IPS DF 6.9 (cell line): ENCODE measurements around the gene ACSF3.
"Not testable (repeated sequence)": the region's sequence is repeated elsewhere in the genome, so short reads cannot be mapped to it uniquely, and the experiment has no call there.

Experiments
- DNase-seq: peaks from one replicate; pipeline ENCODE4 v3.0.0-alpha.2; 2013; ENCODE audit warnings: low read depth, low spot score
- H3K27ac ChIP-seq: one replicate; pipeline ENCODE4 v1.5.1; 2013; ENCODE audit warnings: low read length, control low read depth
- H3K27me3 ChIP-seq: 2 replicates; pipeline ENCODE4 v1.6.1; 2013; ENCODE audit warnings: mild to moderate bottlenecking, low read length; ENCODE audit not compliant: control insufficient read depth, insufficient read depth
- H3K36me3 ChIP-seq: 2 replicates; pipeline ENCODE4 v1.6.1; 2013; ENCODE audit warnings: low read length; ENCODE audit not compliant: control insufficient read depth, insufficient read depth
- H3K4me1 ChIP-seq: 2 replicates; pipeline ENCODE4 v1.6.1; 2013; ENCODE audit warnings: low read length; ENCODE audit not compliant: control insufficient read depth, insufficient read depth
- H3K4me3 ChIP-seq: 2 replicates; pipeline ENCODE4 v1.5.1; 2013; ENCODE audit warnings: mild to moderate bottlenecking, low read length
- H3K9me3 ChIP-seq: 2 replicates; pipeline ENCODE4 v1.6.1; 2013; ENCODE audit warnings: low read length, inconsistent platforms; ENCODE audit not compliant: control insufficient read depth, insufficient read depth
- WGBS: extraction: QIAGEN DNeasy Blood & Tissue Kit; methylation state at CpG from one replicate; pipeline ENCODE4 v1.1.7; 2013; ENCODE audit warnings: mixed read lengths, missing lambda C conversion rate; ENCODE audit not compliant: insufficient read length, insufficient coverage; 5-methylcytosine and 5-hydroxymethylcytosine counted together

ACSF3 gene

DNA sequence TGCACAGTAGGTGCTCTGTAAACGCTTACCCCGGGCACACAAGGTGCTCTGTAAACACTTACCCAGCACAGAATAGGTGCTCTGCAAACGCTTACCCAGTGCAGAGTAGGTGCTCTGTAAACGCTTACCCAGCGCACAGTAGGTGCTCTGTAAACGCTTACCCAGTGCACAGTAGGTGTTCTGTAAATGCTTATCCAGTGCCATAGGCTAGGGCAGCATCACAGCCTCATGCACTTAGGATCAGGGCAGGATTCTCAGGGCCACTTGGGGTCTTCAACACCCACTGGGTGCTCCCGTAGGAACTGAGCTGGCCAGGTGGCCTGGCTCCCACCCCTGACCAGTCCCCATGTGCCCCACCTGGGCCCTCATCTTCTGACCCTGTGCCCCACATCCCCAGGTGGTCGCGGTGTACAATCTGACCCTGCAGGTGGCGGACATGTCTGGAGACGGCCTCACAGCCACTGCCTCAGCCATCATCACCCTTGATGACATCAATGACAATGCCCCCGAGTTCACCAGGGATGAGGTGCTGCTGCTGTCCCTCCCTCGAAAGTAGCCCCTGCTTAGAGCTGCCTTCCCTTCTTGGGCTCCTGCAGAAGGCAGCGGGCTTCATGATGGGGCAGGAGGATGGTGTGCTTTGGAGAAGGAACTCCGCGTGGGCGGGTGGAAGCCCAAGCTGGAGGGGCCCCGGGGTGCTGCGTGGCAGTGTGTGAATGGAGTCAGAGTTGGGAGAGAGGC lies 93.5 kb downstream of the ACSF3 start:
- no peak overlapping the region for H3K4me3 ChIP-seq
- H3K4me1 ChIP-seq: peaks cover 3% of the 10 kb centered on the region
- no peaks in the 10 kb centered on the region; the same call in 1 of the 2 replicates for H3K36me3 ChIP-seq
- no peaks in the 10 kb centered on the region for H3K27me3 ChIP-seq
- no CpG with 5 or more reads among the region's 19 CpGs for WGBS
- H3K27ac ChIP-seq: no peak overlapping the region
- DNase-seq: no peak
- H3K9me3 ChIP-seq: no peaks in the 10 kb centered on the region

DNA sequence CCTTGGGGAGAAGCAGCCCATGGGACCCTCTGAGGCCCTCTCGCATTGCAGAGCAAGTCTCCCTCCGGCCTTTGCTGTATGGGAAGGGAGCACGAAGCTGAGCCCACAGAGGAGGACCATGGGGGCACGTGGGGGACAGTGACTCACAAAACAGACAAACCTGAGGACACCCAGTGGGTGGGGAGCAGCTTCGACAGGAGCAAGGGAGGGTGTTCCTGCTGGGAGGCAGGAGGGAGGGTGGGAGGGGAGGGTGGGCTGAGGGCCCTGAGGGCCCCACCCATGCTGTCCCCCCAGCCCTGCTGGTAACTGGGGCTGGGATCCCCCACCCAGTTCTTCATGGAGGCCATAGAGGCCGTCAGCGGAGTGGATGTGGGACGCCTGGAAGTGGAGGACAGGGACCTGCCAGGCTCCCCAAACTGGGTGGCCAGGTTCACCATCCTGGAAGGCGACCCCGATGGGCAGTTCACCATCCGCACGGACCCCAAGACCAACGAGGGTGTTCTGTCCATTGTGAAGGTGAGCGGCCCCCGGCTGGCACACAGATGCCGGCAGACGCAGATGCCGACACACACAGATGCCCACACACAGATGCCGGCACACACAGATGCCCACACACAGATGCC lies 94.2 kb downstream of the ACSF3 start:
- no peak for DNase-seq
- Histone ChIP-seq H3K36me3 (no peaks in the 10 kb centered on the region; the same call in 1 of the 2 replicates), H3K9me3 (no peaks in the 10 kb centered on the region), H3K4me3 (no peak overlapping the region), H3K4me1 (peaks cover 4% of the 10 kb centered on the region), H3K27ac (no peak overlapping the region), H3K27me3 (no peaks in the 10 kb centered on the region)
- WGBS: no CpG with 5 or more reads among the region's 19 CpGs

DNA sequence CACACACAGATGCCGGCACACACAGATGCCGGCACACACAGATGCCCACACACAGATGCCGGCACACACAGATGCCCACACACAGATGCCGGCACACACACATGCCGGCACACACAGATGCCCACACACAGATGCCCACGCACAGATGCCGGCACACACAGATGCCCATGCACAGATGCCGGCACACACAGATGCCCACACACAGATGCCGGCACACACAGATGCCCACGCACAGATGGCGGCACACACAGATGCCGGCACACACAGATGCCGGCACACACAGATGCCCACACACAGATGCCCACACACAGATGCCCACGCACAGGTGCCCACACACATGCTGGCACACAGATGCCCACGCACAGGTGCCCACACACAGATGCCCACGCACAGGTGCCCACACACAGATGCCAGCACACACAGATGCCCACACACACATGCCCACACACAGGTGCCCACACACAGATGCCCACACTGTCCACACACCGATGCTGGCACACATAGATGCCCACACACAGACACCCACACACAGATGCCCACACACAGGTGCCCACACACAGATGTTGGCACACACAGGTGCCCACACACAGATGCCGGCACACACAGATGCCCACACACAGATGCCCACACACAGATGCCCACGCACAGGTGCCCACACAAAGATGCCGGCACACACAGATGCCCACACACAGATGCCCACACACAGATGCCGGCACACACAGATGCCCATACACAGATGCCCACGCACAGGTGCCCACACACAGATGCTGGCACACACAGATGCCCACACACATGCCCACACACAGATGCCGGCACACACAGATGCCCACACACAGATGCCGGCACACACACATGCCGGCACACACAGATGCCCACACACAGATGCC lies 95.1 kb downstream of the ACSF3 start:
- WGBS: no CpG with 5 or more reads among the region's 25 CpGs
- H3K4me3 ChIP-seq, H3K36me3 ChIP-seq, H3K27ac ChIP-seq, H3K9me3 ChIP-seq, H3K27me3 ChIP-seq, H3K4me1 ChIP-seq, DNase-seq: not testable (repeated sequence)

DNA sequence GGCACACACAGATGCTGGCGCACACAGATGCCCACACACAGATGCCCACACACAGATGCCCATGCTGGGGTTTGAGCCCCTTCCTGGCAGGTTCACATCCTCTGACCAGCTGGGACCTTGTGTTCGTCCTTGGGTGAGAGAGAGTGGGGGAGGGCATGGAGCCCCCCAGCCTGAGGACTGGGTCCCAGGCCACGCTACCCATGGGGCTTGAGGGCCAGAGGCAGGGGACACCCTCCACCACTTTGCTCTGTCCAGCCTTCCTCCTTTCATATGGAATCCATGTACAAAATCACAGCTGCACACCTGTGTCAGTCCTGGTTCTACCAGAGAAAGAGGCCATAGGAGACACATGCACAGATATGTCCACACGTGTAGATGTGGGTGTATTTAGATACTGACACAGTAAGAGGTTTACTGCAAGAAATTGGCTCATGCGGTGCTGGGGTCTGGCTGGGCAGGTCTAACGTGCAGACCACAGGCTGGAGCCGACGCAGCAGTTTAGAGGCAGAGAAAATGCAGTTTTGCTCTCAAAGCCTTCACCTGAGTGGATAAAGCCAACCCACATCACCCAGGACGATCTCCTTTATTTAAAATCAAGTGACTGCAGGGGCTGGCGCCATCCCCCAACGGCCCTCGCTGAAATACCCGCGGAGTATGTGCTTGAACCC lies 95.8 kb downstream of the ACSF3 start:
- Histone ChIP-seq H3K27ac (no peak overlapping the region), H3K9me3 (no peaks in the 10 kb centered on the region), H3K27me3 (no peaks in the 10 kb centered on the region), H3K4me3 (no peak overlapping the region), H3K36me3 (no peaks in the 10 kb centered on the region; the same call in 1 of the 2 replicates), H3K4me1 (peaks cover 4% of the 10 kb centered on the region)
- DNase-seq: no peak
- no CpG with 5 or more reads among the region's 14 CpGs for WGBS

DNA sequence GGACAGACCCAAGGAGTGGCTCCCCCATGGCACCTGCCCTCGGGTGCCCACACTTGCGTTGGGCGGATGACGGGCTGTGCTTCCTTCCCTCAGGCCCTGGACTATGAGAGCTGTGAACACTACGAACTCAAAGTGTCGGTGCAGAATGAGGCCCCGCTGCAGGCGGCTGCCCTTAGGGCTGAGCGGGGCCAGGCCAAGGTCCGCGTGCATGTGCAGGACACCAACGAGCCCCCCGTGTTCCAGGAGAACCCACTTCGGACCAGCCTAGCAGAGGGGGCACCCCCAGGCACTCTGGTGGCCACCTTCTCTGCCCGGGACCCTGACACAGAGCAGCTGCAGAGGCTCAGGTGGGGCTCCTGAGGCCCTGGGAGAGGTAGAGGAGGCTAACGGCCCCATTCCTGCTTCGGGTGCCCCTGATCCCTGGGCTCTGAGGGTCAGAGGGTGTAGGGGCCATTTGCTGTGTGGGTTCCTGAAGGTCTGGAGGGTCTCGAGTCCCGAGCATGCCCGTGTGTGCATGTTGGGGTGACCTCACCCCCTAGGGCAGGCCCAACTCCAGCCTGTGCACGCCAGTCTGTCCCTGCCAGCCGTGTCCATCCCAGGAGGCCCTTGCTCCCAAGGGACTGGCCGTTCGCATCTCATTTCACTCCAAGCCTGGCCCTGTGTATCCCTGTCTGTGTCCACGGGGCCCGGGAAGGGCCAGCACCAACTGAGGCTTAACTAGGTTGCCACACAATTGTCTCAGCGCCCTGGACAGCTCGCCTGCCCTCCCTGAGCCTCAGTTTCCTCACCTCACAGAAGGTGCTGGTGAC lies 96.7 kb downstream of the ACSF3 start:
- H3K36me3 ChIP-seq: no peaks in the 10 kb centered on the region; the same call in 1 of the 2 replicates
- DNase-seq: no peak
- no peak overlapping the region for H3K27ac ChIP-seq
- H3K4me3 ChIP-seq: no peak overlapping the region
- no peaks in the 10 kb centered on the region for H3K27me3 ChIP-seq
- no peaks in the 10 kb centered on the region for H3K9me3 ChIP-seq
- H3K4me1 ChIP-seq: peaks cover 4% of the 10 kb centered on the region
- WGBS: no CpG with 5 or more reads among the region's 28 CpGs

DNA sequence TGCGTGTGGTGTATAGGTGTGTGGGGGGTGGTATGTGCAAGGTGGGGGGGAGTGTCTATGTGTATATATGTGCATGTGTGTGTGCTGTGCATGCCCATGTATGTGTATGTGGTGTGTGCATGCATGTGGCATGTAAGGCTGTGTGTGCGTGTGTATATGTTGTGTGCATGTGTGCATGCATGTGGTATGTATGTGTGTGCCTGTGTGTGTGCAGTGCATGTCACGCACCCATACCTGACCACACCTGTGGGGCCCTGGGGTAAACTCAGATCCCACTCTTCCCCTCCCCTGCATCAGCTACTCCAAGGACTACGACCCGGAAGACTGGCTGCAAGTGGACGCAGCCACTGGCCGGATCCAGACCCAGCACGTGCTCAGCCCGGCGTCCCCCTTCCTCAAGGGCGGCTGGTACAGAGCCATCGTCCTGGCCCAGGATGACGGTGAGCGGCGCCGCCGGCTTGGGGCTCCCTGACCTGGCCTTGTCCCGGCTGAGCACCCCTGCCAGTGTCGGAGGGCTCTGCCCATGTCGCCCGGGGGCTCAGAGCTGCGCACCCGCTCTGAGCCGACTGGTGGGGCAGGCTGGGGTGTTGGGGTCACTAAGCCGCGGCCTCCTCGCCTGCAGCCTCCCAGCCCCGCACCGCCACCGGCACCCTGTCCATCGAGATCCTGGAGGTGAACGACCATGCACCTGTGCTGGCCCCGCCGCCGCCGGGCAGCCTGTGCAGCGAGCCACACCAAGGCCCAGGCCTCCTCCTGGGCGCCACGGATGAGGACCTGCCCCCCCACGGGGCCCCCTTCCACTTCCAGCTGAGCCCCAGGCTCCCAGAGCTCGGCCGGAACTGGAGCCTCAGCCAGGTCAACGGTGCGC lies 97.6 kb downstream of the ACSF3 start:
- Histone ChIP-seq H3K27me3 (no peaks in the 10 kb centered on the region), H3K27ac (no peak overlapping the region), H3K9me3 (no peaks in the 10 kb centered on the region), H3K4me3 (no peak overlapping the region; the same call in 1 of the 2 replicates), H3K36me3 (no peaks in the 10 kb centered on the region; the same call in 1 of the 2 replicates), H3K4me1 (peaks cover 4% of the 10 kb centered on the region)
- no peak for DNase-seq
- WGBS: no CpG with 5 or more reads among the region's 44 CpGs

DNA sequence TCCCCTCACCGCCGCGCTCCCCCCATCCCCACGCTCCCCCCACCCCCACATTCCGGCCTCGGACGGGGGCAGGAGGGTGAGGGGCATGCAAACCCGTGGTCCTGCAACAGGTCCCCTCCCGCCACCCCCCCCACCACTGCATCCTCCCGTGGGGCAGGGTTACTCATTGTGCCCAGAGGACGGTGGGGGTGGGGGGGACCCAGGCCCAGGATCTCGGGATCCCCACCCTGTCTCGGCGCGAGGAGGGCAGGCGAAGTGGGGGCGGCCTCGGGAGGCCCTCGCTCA lies 98.2 kb downstream of the ACSF3 start:
- no CpG with 5 or more reads among the region's 19 CpGs for WGBS
- H3K27me3 ChIP-seq: no peaks in the 10 kb centered on the region
- H3K4me3 ChIP-seq: peak overlapping the region; percentile 53; the same call in 1 of the 2 replicates
- H3K27ac ChIP-seq: no peak overlapping the region
- H3K36me3 ChIP-seq: no peaks in the 10 kb centered on the region; the same call in 1 of the 2 replicates
- H3K9me3 ChIP-seq: no peaks in the 10 kb centered on the region
- peaks cover 4% of the 10 kb centered on the region for H3K4me1 ChIP-seq
- DNase-seq: no peak

DNA sequence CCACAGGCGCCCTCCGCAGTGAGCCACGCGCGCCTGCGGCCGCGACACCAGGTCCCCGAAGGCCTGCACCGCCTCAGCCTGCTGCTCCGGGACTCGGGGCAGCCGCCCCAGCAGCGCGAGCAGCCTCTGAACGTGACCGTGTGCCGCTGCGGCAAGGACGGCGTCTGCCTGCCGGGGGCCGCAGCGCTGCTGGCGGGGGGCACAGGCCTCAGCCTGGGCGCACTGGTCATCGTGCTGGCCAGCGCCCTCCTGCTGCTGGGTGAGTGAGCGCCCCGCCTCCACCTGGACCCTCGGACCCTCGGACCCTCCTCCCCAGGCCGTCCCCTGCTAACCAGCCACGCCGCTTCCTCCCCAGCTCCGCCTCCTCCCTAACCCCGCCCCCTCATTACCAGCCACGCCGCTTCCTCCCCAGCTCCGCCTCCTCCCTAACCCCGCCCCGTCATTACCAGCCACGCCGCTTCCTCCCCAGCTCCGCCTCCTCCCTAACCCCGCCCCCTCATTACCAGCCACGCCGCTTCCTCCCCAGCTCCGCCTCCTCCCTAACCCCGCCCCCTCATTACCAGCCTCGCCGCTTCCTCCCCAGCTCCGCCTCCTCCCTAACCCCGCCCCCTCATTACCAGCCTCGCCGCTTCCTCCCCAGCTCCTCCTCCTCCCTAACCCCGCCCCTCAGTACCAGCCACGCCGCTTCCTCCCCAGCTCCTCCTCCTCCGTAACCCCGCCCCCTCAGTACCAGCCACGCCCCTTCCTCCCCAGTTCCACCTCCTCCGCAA lies 98.7 kb downstream of the ACSF3 start:
- not testable (repeated sequence) for DNase-seq, H3K27me3 ChIP-seq, H3K9me3 ChIP-seq, H3K36me3 ChIP-seq, H3K4me1 ChIP-seq, H3K27ac ChIP-seq
- peak overlapping the region; percentile 53; the same call in 1 of the 2 replicates for H3K4me3 ChIP-seq
- WGBS: no CpG with 5 or more reads among the region's 63 CpGs
